ENCODE results near the gene IL1RAPL2. TPM values are rescaled to one million over a fixed set of nuclear protein-coding genes. Genes with fewer than 3 reads are reported as not detected.

The IL1RAPL2 gene
- total and polyA plus RNA-seq, 7 donors, result not detected

DNA sequence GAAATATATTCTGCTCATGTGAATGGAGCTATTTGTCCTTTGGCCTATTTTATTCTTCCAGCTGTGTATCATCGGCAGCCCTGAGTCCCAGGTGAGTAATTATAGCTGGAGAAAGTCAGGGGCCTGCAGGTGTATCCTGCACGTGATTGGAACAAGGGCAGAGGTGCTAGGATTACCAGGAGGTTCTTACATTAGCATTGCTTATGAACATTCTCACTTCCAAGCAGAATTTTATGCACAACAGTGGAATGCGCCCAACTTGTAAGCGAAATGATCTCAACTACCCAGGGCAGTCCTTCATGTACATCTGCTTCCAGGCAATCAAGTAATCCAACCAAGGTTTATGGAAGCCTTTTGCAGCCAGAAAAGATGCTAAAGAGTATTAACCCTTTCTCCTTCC is 1187.4 kb downstream of the IL1RAPL2 start:
- intact Hi-C loops (cut with DNase I), result no loop called here
- no peak overlapping the region for H3K27ac ChIP-seq
- TF ChIP-seq, protein P1, sequence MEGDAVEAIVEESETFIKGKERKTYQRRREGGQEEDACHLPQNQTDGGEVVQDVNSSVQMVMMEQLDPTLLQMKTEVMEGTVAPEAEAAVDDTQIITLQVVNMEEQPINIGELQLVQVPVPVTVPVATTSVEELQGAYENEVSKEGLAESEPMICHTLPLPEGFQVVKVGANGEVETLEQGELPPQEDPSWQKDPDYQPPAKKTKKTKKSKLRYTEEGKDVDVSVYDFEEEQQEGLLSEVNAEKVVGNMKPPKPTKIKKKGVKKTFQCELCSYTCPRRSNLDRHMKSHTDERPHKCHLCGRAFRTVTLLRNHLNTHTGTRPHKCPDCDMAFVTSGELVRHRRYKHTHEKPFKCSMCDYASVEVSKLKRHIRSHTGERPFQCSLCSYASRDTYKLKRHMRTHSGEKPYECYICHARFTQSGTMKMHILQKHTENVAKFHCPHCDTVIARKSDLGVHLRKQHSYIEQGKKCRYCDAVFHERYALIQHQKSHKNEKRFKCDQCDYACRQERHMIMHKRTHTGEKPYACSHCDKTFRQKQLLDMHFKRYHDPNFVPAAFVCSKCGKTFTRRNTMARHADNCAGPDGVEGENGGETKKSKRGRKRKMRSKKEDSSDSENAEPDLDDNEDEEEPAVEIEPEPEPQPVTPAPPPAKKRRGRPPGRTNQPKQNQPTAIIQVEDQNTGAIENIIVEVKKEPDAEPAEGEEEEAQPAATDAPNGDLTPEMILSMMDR (IDR thresholded peaks at IDR 0.05), result no peak
- no peaks in the 10 kb centered on the region for H3K4me1 ChIP-seq
- H3K27me3 ChIP-seq (ENCODE audit: insufficient read depth in 3 of 3, low read length in 2 of 3), result peaks cover 0 to 6% (median 0%) of the 10 kb centered on the region in 3 donors
- 57 to 69% (median 66%) methylated on average over 4 of the region's 4 CpGs for WGBS, 3 donors
- H3K9me3 ChIP-seq, result no peaks in the 10 kb centered on the region
- ATAC-seq (no peak), DNase-seq (no peak)
- no peak overlapping the region for H3K4me3 ChIP-seq
- H3K36me3 ChIP-seq (ENCODE audit: insufficient read depth in 1 of 2, low read depth in 1 of 2), result no peaks in the 10 kb centered on the region

DNA sequence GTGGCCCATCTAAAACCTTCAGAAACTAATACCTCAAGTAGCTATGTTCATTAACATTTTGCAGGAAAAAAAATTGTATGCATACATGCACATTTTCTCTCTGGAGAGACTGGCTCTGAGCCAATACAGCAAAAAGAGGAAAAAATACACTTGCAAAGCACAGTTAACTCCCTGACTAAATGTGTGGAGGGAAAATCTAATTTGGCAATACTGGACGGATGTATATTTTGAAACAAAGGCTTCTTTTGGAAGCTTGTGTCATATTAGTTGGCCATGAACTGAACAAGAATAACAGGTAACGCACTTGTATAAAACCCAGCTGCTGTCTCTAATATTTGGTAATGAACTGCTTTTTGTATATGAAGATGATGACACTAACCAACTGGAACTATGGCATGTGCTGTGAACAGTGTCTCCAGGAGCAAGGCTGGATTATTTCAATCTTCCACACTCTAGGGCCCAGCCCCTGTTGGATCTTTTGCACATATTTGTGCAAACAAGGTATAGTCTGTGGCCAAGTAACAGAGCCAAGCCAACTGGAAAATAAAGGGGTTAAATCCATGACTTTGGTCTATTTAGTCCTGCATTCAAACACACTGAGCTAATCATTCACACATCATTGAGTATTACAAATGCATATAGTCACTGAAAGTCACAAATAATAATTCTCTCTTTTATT is 1188.4 kb downstream of the IL1RAPL2 start:
- no peaks in the 10 kb centered on the region for H3K4me1 ChIP-seq
- DNase-seq (no peak), ATAC-seq (no peak)
- intact Hi-C loops (cut with DNase I), result no loop called here
- WGBS, 3 donors, result 72 to 76% (median 74%) methylated on average over 2 of the region's 2 CpGs
- no peaks in the 10 kb centered on the region for H3K36me3 ChIP-seq (ENCODE audit: insufficient read depth in 1 of 2, low read depth in 1 of 2)
- peaks cover 0 to 6% (median 0%) of the 10 kb centered on the region in 3 donors for H3K27me3 ChIP-seq (ENCODE audit: insufficient read depth in 3 of 3, low read length in 2 of 3)
- TF ChIP-seq, protein P1 (IDR thresholded peaks at IDR 0.05), result no peak
- H3K27ac ChIP-seq, result no peak overlapping the region
- no peaks in the 10 kb centered on the region for H3K9me3 ChIP-seq
- H3K4me3 ChIP-seq, result no peak overlapping the region

DNA sequence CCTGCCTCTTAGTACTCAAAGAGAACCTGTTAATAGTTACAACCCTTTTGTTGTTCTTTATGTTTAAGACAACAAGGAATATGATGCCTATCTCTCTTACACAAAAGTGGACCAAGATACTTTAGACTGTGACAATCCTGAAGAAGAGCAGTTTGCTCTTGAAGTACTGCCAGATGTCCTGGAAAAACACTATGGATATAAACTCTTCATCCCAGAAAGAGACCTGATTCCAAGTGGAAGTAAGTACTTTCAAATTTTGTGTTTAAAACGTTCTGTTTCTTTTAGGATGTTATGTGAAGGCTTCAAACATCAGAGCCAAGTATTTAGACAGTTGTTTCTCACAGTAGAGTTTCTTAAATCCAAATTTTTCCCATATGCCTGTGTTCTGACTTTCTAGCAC is 1189.1 kb downstream of the IL1RAPL2 start:
- H3K27me3 ChIP-seq (ENCODE audit: insufficient read depth in 3 of 3, low read length in 2 of 3), result peaks cover 0 to 9% (median 0%) of the 10 kb centered on the region in 3 donors
- no peak for DNase-seq
- ATAC-seq, result no peak
- no peaks in the 10 kb centered on the region for H3K36me3 ChIP-seq (ENCODE audit: insufficient read depth in 1 of 2, low read depth in 1 of 2)
- no peaks in the 10 kb centered on the region for H3K4me1 ChIP-seq
- H3K9me3 ChIP-seq, result no peaks in the 10 kb centered on the region
- WGBS, 3 donors, result 3 to 27% (median 8%) methylated on average over 1 of the region's 1 CpG
- TF ChIP-seq, protein P1 (IDR thresholded peaks at IDR 0.05), result no peak
- no peak overlapping the region for H3K27ac ChIP-seq
- intact Hi-C loops (cut with DNase I), result no loop called here
- no peak overlapping the region for H3K4me3 ChIP-seq

DNA sequence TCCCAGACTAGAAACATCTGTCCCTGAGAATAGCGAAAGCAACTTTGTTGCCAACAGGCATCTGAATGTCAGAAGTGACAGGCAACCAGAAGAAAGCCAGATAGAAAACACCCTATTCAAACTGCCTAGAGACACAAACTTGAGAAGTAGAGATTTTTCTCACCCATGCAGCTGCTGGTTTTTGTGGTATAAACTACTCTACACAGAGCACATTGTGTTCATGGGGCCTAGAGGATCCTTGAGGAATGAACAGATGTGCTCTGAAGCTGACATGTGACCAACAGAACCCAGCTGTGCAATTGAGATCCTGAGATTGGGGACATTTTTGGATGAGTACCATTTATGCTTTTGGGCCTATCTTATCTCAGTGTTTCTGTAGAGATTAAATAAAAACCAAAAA is 1192.8 kb downstream of the IL1RAPL2 start:
- TF ChIP-seq, protein P1 (IDR thresholded peaks at IDR 0.05), result no peak
- Histone ChIP-seq H3K4me3 (no peak overlapping the region), H3K36me3 (ENCODE audit: insufficient read depth in 1 of 2, low read depth in 1 of 2) (no peaks in the 10 kb centered on the region), H3K4me1 (no peaks in the 10 kb centered on the region), H3K27me3 (ENCODE audit: insufficient read depth in 3 of 3, low read length in 2 of 3) (peaks cover 0 to 7% (median 0%) of the 10 kb centered on the region in 3 donors), H3K27ac (no peak overlapping the region), H3K9me3 (no peaks in the 10 kb centered on the region)
- ATAC-seq (no peak), DNase-seq (no peak)
- intact Hi-C loops (cut with DNase I), result no loop called here
- WGBS, 3 donors, result 49 to 82% (median 57%) methylated on average over 1 of the region's 1 CpG

DNA sequence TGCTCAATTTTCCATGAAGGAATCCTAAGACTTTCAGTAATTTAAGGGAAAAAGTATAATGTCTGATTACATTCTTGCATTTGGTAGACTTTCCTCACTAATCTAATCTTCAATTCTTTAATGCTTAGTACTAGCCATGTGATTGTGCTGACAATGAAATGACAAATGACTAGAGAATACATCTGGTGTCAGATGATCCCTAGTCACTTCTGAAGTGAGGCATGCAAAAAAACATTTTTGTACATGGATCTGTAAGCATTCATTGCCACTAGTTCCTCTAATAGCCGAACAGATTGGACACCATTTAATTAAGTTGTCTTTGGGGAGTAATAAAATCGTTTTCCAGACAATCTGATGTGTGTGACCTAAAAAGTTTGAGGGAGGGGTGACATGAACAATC is 1193.6 kb downstream of the IL1RAPL2 start:
- TF ChIP-seq, protein P1 (IDR thresholded peaks at IDR 0.05), result no peak
- Histone ChIP-seq H3K9me3 (no peaks in the 10 kb centered on the region), H3K4me1 (no peaks in the 10 kb centered on the region), H3K27ac (no peak overlapping the region), H3K36me3 (ENCODE audit: insufficient read depth in 1 of 2, low read depth in 1 of 2) (no peaks in the 10 kb centered on the region), H3K4me3 (no peak overlapping the region), H3K27me3 (ENCODE audit: insufficient read depth in 3 of 3, low read length in 2 of 3) (peaks cover 0 to 7% (median 0%) of the 10 kb centered on the region in 3 donors)
- intact Hi-C loops (cut with DNase I), result no loop called here
- no peak for ATAC-seq
- DNase-seq, result no peak
- WGBS, 3 donors, result 18 to 39% (median 27%) methylated on average over 2 of the region's 2 CpGs

Data from psoas muscle (tissue), 8 donors.